Keratinocyte (primary cell): Measurements from ENCODE around the gene LDLRAD4. TPM values are rescaled to one million over a fixed set of nuclear protein-coding genes. Genes with fewer than 3 reads are reported as not detected.

Experiments used
- DNase-seq: peaks from one replicate; pipeline ENCODE4 v3.0.0-alpha.2; 2011; ENCODE audit warnings: low read depth, missing footprints, low spot score
- FAIRE-seq: peaks from 2 replicates; lab custom pipeline; 2011; peaks lifted over from hg19 to GRCh38; lab: Jason Lieb, UNC
- H2AFZ ChIP-seq: 2 replicates; pipeline ENCODE4 v1.6.0; 2012; ENCODE audit warnings: low read length, control low read depth, inconsistent platforms; ENCODE audit not compliant: control insufficient read depth
- H3K27ac ChIP-seq: 2 replicates; pipeline ENCODE4 v1.5.1; 2011; ENCODE audit warnings: low read length; ENCODE audit not compliant: control insufficient read depth, insufficient read depth
- H3K27me3 ChIP-seq: 3 replicates; pipeline ENCODE4 v1.6.0; 2011; ENCODE audit warnings: low read length; ENCODE audit not compliant: control insufficient read depth, insufficient read depth; ENCODE audit errors: extremely low read depth
- H3K36me3 ChIP-seq, 2 experiments: 2 replicates in 1 of 2; 3 replicates in 1 of 2; pipeline ENCODE4 v1.5.1; 2011; ENCODE audit warnings: low read length in 2 of 2, mild to moderate bottlenecking in 1 of 2; ENCODE audit not compliant: control insufficient read depth in 2 of 2, insufficient read depth in 2 of 2; ENCODE audit errors: extremely low read depth in 1 of 2
- H3K4me1 ChIP-seq: 3 replicates; pipeline ENCODE4 v1.5.1; 2011; ENCODE audit warnings: low read length; ENCODE audit not compliant: control insufficient read depth, insufficient read depth; ENCODE audit errors: extremely low read depth
- H3K4me2 ChIP-seq: 3 replicates; pipeline ENCODE4 v1.6.0; 2011; ENCODE audit warnings: low read depth, low read length; ENCODE audit not compliant: control insufficient read depth, insufficient read depth; ENCODE audit errors: extremely low read depth
- H3K4me3 ChIP-seq, 3 experiments: fragments of 200-600 bp in 1 of 3; sonication (generic) in 1 of 3; 2 replicates in 2 of 3; 3 replicates in 1 of 3; pipeline ENCODE4 v1.5.1; 2011 to 2016; ENCODE audit warnings: low read length in 3 of 3, mild to moderate bottlenecking in 3 of 3, control low read depth in 2 of 3, inconsistent platforms in 1 of 3, low read depth in 1 of 3, mixed read lengths in 1 of 3, mixed run types in 1 of 3, moderate library complexity in 1 of 3; ENCODE audit not compliant: control insufficient read depth in 2 of 3, insufficient read depth in 2 of 3; ENCODE audit errors: extremely low read depth in 1 of 3
- H3K79me2 ChIP-seq: 2 replicates; pipeline ENCODE4 v1.6.0; 2012; ENCODE audit warnings: low read length; ENCODE audit not compliant: control insufficient read depth, insufficient read depth
- H3K9ac ChIP-seq: 3 replicates; pipeline ENCODE4 v1.6.0; 2011; ENCODE audit warnings: low read length; ENCODE audit not compliant: control insufficient read depth, insufficient read depth; ENCODE audit errors: extremely low read depth
- H3K9me1 ChIP-seq: 3 replicates; pipeline ENCODE4 v1.6.0; 2011; ENCODE audit warnings: low read length; ENCODE audit not compliant: control insufficient read depth, insufficient read depth; ENCODE audit errors: extremely low read depth
- H3K9me3 ChIP-seq: 2 replicates; pipeline ENCODE4 v1.5.1; 2012; ENCODE audit warnings: low read depth, low read length; ENCODE audit not compliant: control insufficient read depth
- H4K20me1 ChIP-seq: 3 replicates; pipeline ENCODE4 v1.6.0; 2011; ENCODE audit warnings: low read length; ENCODE audit not compliant: control insufficient read depth, insufficient read depth; ENCODE audit errors: extremely low read depth
- CTCF ChIP-seq, 3 experiments: IDR thresholded peaks in 1 of 3; conservative IDR thresholded peaks in 1 of 3; optimal IDR thresholded peaks in 1 of 3; 2 replicates in 2 of 3; 3 replicates in 1 of 3; pipeline versions ENCODE3 to v1.5.1; 2011; ENCODE audit warnings: low read length in 3 of 3, mild to moderate bottlenecking in 3 of 3, moderate library complexity in 2 of 3, control low read depth in 1 of 3, inconsistent platforms in 1 of 3; ENCODE audit not compliant: insufficient read depth in 2 of 3; ENCODE audit errors: extremely low read depth in 1 of 3
- EZH2 ChIP-seq: IDR thresholded peaks from one replicate; pipeline ENCODE4 v1.6.1; 2012; ENCODE audit warnings: inconsistent platforms, mild to moderate bottlenecking, low read length, moderate library complexity
- dilution Hi-C: fragments of 300-500 bp; cut with MboI; formaldehyde crosslinking; loops from one replicate; pipeline ENCODE4 v1.7.0; 2020; ENCODE audit warnings: low sequenced_read_pairs; ENCODE audit not compliant: extremely low pct_ligation_motif_present
- polyA plus RNA-seq, 5 experiments: library from polyadenylated mRNA; depleted of rRNA in 3 of 5; stranded (reverse) in 3 of 5; stranded (forward) in 1 of 5; unstranded in 1 of 5; fragments of >200 nt; gene quantifications; 1 replicate in 1 of 5; 2 replicates in 3 of 5; 3 replicates in 1 of 5; pipeline versions ENCODE4 v1.2.1 to v1.2.3, GENCODE V29; 2011 to 2012; ENCODE audit warnings: missing spikeins in 2 of 5, low read depth in 1 of 5, low replicate concordance in 1 of 5

LDLRAD4 gene
- polyA plus RNA-seq, 1 donor (not counting 4 experiments of a cell fraction or from before 2014, with no cell fraction given) = not detected

- Histone ChIP-seq H3K9ac (no peak overlapping the region), H3K4me3 (no peak overlapping the region), H3K27ac (no peak overlapping the region), H3K36me3 (no peaks in the 10 kb centered on the region), H4K20me1 (no peaks in the 10 kb centered on the region), H3K4me1 (no peaks in the 10 kb centered on the region), H3K9me1 (no peaks in the 10 kb centered on the region), H3K4me2 (no peak overlapping the region), H3K79me2 (no peaks in the 10 kb centered on the region), H3K27me3 (no peaks in the 10 kb centered on the region), H2AFZ (no peak overlapping the region), H3K9me3 (no peaks in the 10 kb centered on the region)
- DNase-seq (no peak), FAIRE-seq (no peak)
- TF ChIP-seq EZH2 (no peak), CTCF (optimal IDR thresholded peaks at IDR 0.05 in 1 of 3, IDR thresholded peaks at IDR 0.05 in 1 of 3, conservative IDR thresholded peaks at IDR 0.05 in 1 of 3; ENCODE audit: extremely low read depth in 1 of 3, insufficient read depth in 2 of 3, low read length in 3 of 3) (no peak)
- dilution Hi-C loops = no loop called here
Observed at GRCh38 chr18:13331846-13332245, 113.3 kb downstream of the LDLRAD4 start.

GRCh38 chr18:13332874-13333273, 114.3 kb downstream of the LDLRAD4 start:
- H3K36me3 ChIP-seq = no peaks in the 10 kb centered on the region
- H3K9ac ChIP-seq = no peak overlapping the region
- H3K9me3 ChIP-seq = no peaks in the 10 kb centered on the region
- DNase-seq = no peak
- no peak overlapping the region for H3K27ac ChIP-seq
- H3K4me1 ChIP-seq = no peaks in the 10 kb centered on the region
- H3K4me2 ChIP-seq = no peak overlapping the region
- H3K4me3 ChIP-seq = no peak overlapping the region
- H3K79me2 ChIP-seq = no peaks in the 10 kb centered on the region
- no peak for FAIRE-seq
- TF ChIP-seq CTCF (optimal IDR thresholded peaks at IDR 0.05 in 1 of 3, IDR thresholded peaks at IDR 0.05 in 1 of 3, conservative IDR thresholded peaks at IDR 0.05 in 1 of 3; ENCODE audit: extremely low read depth in 1 of 3, insufficient read depth in 2 of 3, low read length in 3 of 3) = no peak
- no peak for TF ChIP-seq EZH2
- no peaks in the 10 kb centered on the region for H3K9me1 ChIP-seq
- H3K27me3 ChIP-seq = no peaks in the 10 kb centered on the region
- dilution Hi-C loops = no loop called here
- H4K20me1 ChIP-seq = no peaks in the 10 kb centered on the region
- no peak overlapping the region for H2AFZ ChIP-seq
